KMS-11 (cell line): ENCODE results near the gene SC5D.

Experiments used
- H2AFZ ChIP-seq: fragments of 200-600 bp; sonication (generic); 2 replicates; pipeline ENCODE4 v1.6.1; 2016; ENCODE audit warnings: antibody characterized with exemption, mixed run types, low read depth
- H3K27ac ChIP-seq: fragments of 200-600 bp; sonication (generic); 2 replicates; pipeline ENCODE4 v1.6.1; 2016; ENCODE audit warnings: mild to moderate bottlenecking, mixed run types
- H3K27me3 ChIP-seq: fragments of 200-600 bp; sonication (generic); 2 replicates; pipeline ENCODE4 v1.6.1; 2017; ENCODE audit warnings: mild to moderate bottlenecking, low read depth, mixed run types, moderate library complexity; ENCODE audit not compliant: insufficient read depth
- H3K36me3 ChIP-seq: fragments of 200-600 bp; sonication (generic); 2 replicates; pipeline ENCODE4 v1.6.1; 2017; ENCODE audit warnings: mild to moderate bottlenecking, mixed run types; ENCODE audit not compliant: insufficient read depth
- H3K4me1 ChIP-seq: fragments of 200-600 bp; sonication (generic); 2 replicates; pipeline ENCODE4 v1.6.1; 2016; ENCODE audit warnings: mild to moderate bottlenecking, low read depth, mixed run types; ENCODE audit not compliant: poor library complexity, severe bottlenecking
- H3K4me2 ChIP-seq: fragments of 200-600 bp; sonication (generic); 2 replicates; pipeline ENCODE4 v1.7.0; 2016; ENCODE audit warnings: mild to moderate bottlenecking, mixed run types
- H3K4me3 ChIP-seq: fragments of 200-600 bp; sonication (generic); IDR thresholded peaks from 2 replicates; pipeline ENCODE4 v1.6.1; 2017; ENCODE audit warnings: low read depth, low read length, mixed read lengths; ENCODE audit not compliant: insufficient read depth
- H3K79me2 ChIP-seq: fragments of 200-600 bp; sonication (generic); 2 replicates; pipeline ENCODE4 v1.6.1; 2016; ENCODE audit warnings: low read depth, mixed run types; ENCODE audit not compliant: insufficient read depth
- H3K9ac ChIP-seq: fragments of 200-600 bp; sonication (generic); 2 replicates; pipeline ENCODE4 v1.6.1; 2016; ENCODE audit warnings: mild to moderate bottlenecking, mixed run types
- H4K20me1 ChIP-seq: fragments of 200-600 bp; sonication (generic); 2 replicates; pipeline ENCODE4 v1.6.1; 2016; ENCODE audit warnings: mild to moderate bottlenecking, mixed run types; ENCODE audit not compliant: insufficient read depth
- CTCF ChIP-seq: fragments of 200-600 bp; sonication (generic); conservative IDR thresholded peaks from 2 replicates; pipeline ENCODE4 v1.6.1; 2017; ENCODE audit warnings: low read depth, mild to moderate bottlenecking, antibody characterized with exemption, low read length, moderate library complexity, mixed read lengths

Gene SC5D

DNA sequence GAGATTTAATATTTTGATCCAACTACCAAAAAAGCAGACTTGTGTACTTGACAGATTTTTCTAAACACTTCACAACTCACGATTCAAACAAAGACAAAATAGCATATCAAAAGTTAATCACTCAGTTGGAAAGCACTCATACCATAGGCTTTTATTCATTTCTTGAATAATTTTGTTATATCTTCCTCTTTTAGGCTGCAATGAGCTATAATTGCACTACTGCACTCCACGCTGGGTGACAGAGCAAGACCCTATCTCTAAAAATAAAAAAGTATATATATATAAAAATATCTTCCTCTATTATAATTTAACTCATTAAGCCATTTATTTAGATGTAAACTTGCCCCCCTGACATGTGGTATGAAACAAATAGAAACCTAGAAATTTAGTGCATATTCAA is 19.9 kb downstream of the SC5D start:
- TF ChIP-seq CTCF, result no peak
- no peaks in the 10 kb centered on the region for H3K79me2 ChIP-seq
- no peak overlapping the region for H2AFZ ChIP-seq
- H3K9ac ChIP-seq, result no peak overlapping the region
- no peak overlapping the region for H3K27ac ChIP-seq
- H4K20me1 ChIP-seq, result no peaks in the 10 kb centered on the region
- H3K4me3 ChIP-seq, result no peak overlapping the region
- H3K4me1 ChIP-seq, result peaks cover 23% of the 10 kb centered on the region
- no peaks in the 10 kb centered on the region for H3K27me3 ChIP-seq
- no peak overlapping the region for H3K4me2 ChIP-seq
- H3K36me3 ChIP-seq, result no peaks in the 10 kb centered on the region

DNA sequence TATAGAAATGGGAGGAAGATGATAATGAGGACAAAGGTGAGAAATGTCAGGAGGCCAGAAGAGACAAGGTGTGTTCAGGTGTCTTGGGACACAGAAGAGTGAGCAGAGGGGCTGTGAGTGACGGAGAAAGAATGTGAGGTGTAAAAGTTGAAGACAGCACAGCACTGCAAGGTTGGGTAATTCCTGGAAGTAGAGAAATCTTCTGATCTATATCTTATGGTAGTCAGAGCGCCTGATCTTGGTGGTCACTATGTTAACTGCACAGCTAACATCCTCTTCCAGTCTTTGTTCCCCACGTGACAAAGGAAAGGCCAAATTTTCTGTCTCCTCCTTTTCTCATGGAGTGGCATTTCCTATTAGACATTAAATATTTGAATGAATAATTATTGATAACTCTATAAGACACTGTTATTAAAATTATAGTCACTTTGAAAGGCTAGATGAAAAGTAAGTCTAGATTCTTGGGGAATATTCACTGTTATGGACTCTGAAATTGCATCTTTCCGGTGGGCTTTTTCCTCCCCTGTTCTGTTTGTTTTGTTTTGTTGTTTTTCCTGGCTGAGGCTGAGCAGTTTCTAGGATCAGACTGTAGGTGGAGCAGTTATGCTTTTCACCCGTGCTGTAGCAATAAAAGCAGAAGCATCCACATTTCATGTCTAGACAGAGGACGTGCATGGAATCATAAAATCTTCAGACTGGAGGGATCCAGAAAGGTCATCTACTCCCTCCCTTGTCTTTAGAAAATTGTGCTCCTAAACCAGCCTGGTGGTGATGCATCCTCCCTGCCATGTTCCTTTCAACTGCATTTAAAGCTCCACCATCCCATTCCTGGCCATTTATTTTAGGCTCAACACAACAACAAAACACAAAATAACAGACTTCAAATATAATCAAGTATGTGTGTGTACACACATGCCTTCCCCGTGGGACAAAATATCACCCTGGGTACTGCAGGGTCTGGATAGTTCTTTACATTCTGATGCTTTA is 26.6 kb downstream of the SC5D start:
- Histone ChIP-seq H3K79me2 (no peaks in the 10 kb centered on the region), H2AFZ (no peak overlapping the region), H3K9ac (no peak overlapping the region), H3K4me2 (no peak overlapping the region), H3K4me3 (no peak overlapping the region), H3K36me3 (no peaks in the 10 kb centered on the region), H3K4me1 (no peaks in the 10 kb centered on the region), H3K27ac (no peak overlapping the region), H4K20me1 (no peaks in the 10 kb centered on the region), H3K27me3 (no peaks in the 10 kb centered on the region)
- TF ChIP-seq CTCF, result peak; percentile 74

DNA sequence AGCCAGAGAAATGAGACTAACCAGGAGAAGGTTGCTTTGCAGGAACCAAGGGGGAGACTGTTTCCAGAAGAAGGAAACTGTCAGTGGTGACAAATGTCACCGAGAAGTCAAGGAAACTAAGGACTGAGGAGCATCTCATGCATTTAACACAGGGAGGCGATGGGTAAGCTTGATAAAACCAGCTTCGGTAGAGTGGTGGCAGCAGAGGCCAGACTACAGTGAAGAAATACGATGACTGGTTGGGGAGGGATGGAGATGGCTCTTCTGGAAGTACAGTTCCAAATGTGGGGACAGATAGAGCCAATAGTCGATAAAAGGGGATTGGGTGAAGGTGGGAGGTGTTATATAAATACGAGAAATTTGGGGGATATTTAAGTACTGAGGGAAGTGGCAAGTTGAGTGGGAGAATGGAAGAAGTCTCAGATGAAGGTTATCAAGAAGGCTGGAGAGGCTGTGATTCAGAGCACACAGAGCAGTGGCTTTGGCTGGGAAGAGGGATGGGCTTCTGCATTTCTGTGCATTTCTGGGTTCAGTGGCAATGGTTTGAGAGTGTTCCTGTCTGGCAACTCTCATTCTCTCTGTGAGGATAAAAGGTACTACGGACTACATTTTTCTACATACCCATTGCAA is 29.2 kb downstream of the SC5D start:
- Histone ChIP-seq H3K4me1 (peaks cover 11% of the 10 kb centered on the region), H4K20me1 (no peaks in the 10 kb centered on the region), H3K27me3 (no peaks in the 10 kb centered on the region), H3K4me3 (no peak overlapping the region), H3K27ac (no peak overlapping the region), H3K9ac (no peak overlapping the region), H2AFZ (no peak overlapping the region), H3K4me2 (no peak overlapping the region), H3K79me2 (no peaks in the 10 kb centered on the region), H3K36me3 (no peaks in the 10 kb centered on the region)
- no peak for TF ChIP-seq CTCF

DNA sequence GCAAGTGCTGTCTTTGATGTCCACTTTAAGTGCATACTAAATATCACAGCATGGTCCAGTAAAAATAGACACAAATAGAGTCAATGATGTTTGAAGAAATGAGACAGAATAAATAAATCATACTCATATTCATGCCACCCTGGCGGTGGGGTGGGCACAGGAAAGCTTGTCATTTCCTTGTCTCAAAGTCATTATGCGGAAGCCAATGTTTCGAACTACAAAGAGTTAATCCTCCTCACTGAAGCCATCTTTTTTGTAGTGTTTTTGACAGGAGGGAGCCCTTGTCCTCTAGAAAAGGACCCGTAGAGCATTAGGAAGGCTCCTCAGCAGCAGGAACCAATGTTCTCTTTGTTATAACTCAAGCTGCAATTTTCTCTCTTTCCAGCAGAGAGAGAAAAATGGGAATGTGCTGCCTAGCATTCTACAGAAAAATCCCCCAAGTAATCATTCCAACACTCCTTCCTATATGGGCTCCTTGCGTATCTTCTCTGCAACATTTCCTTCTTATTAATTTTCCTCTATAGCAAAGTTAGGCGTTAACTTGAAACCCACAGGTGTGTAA is 30.6 kb downstream of the SC5D start:
- H3K27ac ChIP-seq, result no peak overlapping the region
- peaks cover 15% of the 10 kb centered on the region for H3K4me1 ChIP-seq
- H2AFZ ChIP-seq, result no peak overlapping the region
- H3K4me2 ChIP-seq, result no peak overlapping the region
- no peak overlapping the region for H3K4me3 ChIP-seq
- H4K20me1 ChIP-seq, result no peaks in the 10 kb centered on the region
- no peak overlapping the region for H3K9ac ChIP-seq
- no peaks in the 10 kb centered on the region for H3K79me2 ChIP-seq
- H3K27me3 ChIP-seq, result no peaks in the 10 kb centered on the region
- H3K36me3 ChIP-seq, result no peaks in the 10 kb centered on the region
- TF ChIP-seq CTCF, result no peak
